Activated gamma-delta T cell treated with anti-CD3 and anti-CD28 coated beads, Interleukin-2, amount 50 U/mL, for 16 hours (primary cell): ENCODE data around the gene C8G.

ENCODE experiments used
- DNase-seq: peaks from one replicate; pipeline ENCODE4 v3.0.0-alpha.2; 2020; ENCODE audit warnings: low read depth

The C8G gene

DNA sequence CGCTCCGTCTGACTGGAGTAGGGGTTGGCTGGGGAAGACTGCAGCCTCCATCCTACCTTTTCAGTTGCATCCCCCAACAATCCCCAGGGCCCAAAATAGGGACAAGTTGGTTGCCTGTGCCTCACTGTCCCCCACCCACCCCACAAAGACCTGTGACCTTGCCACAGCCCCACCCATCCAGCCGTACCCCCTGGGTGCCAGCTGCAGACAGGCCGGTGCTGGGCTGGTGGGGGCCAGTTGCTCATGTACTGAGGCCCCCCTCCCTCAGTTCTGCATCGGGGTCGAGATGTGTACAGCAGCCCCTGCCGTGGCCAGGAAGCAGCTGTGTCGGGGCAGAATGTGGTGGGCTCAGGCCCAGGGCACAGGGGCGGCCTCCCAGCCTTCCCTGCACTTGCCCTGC lies 38.1 kb downstream of the C8G start:
- DNase-seq: no peak

DNA sequence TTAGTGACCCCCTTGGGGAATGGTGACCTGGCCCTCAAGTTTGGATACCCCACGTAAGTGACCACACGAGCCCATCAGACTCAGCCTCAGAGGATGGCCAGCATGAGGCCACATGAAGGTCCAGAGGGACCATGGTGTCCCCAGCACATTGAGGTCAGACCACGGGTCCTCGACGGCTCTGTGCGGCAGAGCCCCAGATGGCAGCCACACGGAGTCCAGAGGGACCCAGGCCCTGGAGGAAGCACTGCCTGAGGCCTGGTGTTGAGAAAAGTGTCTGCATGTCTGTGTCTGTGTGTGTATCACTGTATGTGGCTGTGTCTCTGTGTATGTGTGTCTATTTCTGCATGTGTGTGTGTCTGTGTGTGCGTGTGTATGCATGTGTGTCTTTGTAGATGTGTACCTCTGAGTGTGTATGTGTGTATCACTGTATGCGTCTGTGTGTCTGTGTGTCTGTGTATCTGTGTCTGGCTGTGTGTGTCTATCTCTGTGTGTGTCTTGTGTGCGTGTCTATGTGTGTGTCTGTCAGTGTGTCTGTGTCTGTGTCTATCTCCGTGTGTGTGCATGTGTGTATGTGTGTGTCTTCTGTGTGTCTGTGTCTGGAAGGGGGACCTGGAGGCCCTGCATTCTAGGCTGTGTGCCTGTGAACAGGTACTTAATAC lies 38.7 kb downstream of the C8G start:
- no peak for DNase-seq

DNA sequence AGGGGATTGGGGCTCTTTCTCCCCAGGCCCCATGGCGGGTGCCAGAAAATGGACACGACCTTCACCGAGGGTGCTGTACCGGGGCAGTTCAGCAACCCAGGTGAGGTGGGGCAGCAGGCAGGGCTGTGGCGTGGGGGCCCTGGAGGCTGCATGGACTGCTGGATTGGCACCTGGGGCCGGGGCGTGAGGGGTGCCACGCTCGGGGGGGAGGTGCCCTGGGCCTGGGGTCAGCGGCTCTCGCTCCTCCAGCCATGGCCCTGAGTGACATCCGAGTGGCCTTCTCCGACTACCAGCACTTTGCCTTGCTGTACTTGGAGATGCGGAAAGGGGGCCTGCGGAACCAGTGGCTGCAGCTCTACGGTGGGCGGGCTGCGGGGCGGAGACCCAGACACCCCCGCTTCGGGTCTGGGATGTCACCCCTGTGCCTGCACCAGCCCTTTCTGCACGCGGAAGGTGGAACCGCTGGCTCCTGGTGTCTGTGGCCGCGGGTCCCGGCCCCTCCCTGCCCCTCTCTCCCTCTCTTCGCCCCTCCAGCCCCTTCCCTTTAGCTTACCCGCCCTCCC lies 39.5 kb downstream of the C8G start:
- DNase-seq: no peak

DNA sequence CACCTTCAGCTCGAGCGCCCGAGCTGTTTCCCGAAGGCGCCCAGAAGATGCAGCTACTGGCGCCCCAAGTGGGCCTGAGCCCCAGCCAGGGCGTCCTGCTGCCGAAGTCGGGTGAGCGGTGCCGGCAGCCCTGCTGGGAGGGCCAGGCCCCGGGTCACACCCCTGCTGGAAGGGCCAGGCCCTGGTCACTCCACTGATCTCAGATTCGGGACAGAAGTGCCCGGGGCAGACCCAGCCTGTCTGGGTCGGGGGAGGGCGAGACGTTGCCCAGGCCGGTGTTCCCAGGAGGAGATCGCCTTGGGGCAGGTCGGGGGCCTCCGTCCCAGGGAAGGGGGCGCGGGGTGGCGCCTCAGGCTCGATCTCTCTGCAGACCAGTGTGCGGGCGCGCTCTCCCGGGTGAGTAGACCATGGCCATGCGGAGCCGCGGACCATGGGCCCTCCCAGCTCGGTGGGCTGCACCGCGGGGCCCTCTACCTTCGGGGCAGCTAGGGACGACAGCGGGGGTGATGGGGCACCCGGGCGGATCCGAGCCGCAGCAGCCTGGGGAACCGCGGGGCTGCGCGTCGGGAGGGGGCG lies 40.1 kb downstream of the C8G start:
- DNase-seq: no peak

DNA sequence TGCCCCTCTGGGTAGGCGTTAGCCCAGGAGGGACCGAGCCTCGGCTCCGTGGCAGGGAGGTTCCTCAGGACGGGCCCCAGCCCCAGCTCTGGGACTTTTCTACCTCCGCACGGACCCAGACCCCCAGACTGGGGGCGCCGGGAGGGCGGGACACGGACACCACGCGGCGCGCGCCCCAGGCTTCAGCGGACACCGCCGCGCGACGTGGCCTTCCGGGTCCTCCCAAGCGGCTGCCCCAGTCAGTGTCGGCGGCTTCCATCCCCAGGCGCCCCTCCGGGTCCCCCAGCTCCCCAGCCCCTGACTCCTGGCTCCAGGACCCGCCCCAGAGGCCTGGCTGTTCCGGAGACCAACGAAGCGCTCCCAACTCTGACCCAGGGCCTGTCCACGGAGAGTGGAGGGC lies 40.8 kb downstream of the C8G start:
- DNase-seq: no peak

DNA sequence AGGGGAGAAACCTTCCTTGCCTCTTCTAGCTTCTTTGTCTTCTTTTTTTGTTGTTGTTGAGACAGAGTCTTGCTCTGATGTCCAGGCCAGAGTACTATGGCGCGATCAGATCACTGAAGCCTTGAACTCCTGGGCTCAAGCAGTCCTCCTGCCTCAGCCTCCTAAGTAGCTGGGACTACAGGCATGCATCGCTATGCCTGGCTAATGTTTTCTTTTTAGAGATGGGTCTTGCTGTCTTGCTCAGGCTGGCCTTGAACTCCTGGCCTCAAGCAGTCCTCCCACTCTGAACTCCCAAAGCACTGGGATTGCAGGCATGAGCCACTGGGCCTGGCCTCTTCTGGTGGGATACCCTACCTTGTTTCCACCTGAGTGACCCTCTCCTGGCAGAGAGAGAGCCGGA lies 43.8 kb downstream of the C8G start:
- DNase-seq: no peak

DNA sequence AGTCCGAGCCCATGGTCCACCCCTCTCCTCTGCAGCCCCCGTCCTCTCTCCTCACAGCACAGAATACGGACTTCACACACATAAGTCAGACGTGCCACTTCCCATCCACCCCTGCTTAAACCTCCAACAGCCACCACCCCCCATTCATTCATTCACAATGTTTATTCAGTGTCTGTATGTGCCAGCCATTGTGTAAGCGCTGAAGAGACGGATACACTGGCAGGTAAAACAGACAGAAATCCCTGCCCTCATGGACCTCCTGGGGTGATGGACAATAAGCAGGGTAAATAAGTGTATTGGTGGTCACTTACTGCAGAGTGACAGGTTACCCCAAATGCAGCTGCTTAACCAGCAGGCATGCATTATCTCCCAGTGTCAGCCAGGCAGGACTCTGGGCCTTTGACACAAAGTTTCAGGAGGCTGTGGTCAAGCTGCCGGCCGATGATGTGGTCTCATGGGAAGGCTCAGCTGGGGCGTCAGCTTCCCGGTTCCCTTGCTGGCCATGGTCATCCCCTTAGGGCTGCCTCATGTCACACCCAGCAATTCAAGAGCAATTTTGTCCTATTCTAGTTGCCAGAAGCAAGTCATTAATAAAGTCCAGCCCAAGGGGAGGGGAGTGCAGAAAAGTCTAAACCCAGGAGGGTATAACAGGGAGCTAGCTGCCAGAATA lies 45.3 kb downstream of the C8G start:
- DNase-seq: no peak

DNA sequence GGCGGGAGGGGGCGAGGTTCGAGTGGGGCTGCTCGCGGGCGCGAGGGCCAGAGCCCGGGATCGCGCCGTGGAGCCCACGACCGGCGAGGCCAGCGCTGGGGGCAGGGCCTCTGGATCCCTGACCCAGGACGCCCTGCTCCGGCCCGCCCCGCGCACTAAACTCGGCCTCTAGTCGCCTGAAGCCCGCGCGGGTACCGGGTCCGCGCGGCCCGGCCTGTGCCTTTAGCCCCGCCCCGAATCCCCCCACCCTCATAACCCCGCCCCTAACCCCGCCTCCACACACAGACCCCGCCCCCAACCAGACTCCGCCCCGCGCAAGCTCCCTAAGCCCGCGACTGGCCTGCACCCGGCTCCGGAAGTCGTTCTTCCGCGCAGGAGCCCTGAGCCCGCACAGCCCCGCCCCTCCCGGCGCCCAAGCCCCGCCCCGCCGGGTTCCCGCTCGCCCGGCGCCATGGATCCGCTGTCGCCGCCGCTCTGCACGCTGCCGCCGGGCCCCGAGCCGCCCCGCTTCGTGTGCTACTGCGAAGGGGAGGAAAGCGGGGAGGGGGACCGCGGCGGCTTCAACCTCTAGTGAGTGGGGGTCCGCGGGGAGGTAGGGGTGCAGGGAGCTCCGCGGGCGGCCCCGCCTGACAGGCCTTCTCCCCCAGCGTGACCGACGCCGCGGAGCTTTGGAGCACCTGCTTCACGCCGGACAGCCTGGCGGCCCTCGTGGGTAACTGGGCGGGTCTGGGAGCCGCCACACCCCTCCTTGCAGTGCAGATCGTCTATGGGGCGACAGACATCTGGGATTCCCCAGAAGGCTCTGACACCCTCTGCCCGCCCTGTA lies 47.2 kb downstream of the C8G start, which contains the start of gene PAXX:
Gene PAXX, plus strand, starts transcription at position 430 of the 826 bp plus-strand sequence. Its CDS starts 22 bp downstream, at position 452.
- DNase-seq: peak; percentile 91

DNA sequence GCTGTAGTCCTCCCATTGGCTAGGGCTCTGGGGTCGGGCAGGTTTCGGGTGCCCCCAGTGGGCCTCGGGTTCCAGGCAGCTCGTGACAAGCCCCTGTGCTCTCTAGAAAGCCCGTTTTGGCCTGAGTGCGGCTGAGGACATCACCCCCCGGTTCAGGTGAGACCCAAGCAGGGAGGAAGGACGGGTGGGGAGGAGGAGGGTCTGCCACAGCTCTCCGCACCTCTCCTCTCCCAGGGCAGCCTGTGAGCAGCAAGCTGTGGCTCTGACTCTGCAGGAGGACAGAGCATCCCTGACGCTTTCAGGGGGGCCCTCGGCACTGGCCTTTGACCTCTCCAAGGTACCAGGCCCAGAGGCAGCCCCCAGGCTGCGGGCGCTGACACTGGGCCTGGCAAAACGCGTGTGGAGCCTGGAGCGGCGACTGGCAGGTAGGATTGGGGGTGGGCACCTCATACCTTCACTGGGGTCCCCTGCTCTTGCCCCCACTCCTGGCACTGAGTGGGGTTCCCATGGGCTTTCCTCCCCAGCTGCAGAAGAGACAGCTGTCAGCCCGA lies 47.9 kb downstream of the C8G start:
- DNase-seq: no peak

DNA sequence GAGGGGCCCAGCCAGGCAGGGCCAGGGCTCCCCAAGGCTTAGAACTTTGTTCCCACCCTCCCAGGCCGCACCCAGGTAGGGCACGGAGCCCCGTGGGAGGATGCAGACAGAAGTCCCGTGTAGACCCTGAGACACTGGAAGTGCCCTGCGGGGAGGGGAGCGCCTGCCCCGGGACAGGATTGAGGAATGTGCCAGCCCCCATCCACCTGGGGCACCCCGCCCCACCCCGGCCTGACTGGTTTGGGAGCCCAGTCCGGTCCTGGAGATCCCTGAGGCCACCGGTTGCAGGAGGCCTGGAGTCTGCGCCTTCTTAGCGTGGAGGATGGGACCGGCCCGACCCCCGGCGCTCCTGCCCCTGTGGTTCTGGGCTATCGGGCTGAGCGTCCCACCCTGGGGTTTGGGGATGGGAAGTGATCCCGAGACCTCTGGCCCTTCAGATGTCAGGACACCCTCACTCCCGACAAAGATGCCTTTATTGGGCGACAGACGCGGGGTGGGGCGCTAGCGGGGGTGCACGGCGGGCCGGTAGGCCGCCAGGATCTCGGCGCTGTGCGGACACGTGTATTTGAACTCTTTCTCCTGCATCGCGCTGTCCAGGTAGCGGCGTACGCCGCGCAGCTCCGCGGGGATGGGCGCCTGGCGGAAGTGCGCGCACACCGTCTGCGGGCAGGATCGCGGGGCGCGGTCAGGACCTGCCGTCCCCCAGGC lies 49.3 kb downstream of the C8G start:
- DNase-seq: no peak

DNA sequence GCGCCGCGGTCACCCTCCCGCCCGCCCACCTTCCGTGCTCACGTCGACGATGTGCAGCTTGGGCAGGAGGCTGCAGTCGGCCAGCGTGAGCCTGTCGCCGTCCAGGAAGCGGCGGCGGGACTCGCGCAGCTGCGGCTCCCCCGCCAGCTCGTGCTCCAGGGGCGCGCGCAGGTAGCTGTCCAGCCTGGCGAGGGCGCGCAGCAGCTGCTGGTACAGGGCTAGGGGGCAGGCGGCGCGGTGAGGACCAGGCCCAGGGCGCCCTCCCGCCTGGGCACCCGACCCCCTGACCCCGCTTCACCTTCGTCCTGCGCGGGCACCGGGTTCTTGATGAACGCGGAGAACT lies 49.8 kb downstream of the C8G start:
- DNase-seq: no peak

DNA sequence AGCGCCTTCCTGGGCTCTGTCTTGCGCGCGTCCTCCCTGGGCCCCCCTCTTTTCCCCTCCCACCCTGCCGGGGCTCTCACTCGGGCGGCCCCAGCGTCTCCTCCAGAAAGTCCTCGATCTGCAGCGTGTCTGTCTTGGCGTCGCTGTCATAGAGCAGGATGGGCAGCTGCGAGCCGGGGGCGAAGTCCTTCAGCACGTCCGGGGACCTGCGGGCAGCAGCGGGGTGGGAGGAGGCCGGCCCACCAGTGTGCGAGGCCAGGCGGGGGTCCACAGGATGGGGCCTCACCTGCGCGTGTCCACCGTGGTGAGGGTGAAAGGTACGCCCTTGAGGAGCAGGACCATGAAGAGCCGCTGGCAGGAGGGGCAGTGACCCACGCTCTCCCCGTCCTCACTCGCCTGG lies 50.3 kb downstream of the C8G start:
- no peak for DNase-seq

DNA sequence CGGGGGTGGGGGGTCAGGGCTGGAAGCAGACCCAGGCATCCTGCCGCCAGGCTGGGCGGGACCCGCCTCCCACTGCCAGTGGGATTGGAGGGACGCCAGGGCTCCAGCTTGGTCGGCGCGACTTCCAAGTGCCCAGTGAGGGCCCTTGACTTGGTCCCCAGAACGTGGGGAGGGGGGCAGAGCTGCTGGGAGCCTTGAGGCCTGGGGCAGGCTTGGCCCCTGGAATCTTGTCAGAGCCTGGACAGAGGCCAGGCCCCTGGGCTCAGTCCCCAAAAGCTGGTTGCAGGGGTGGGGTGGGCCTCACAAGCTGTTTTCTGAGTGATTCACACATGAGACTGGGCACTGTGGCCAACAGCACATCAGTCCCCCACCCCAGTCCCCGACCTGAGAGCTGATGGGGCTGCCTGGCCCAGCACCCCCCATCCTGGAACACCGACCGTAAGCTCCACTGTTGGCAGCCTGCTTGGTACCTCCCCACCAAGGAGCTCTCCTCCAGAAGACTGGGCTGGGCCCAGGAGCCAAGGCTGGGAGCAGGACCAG lies 50.8 kb downstream of the C8G start:
- no peak for DNase-seq
